GM12891 (cell line): Measurements from ENCODE around the gene GNAI1.

Source experiments
- DNase-seq: peaks from one replicate; pipeline ENCODE4 v3.0.0; 2011; ENCODE audit warnings: low spot score; ENCODE audit not compliant: insufficient read length
- FAIRE-seq: peaks from 2 replicates; lab custom pipeline; 2011; peaks lifted over from hg19 to GRCh38; lab: Jason Lieb, UNC
- PAX5 ChIP-seq: IDR thresholded peaks from 2 replicates; pipeline ENCODE4 v1.6.1; 2011; ENCODE audit warnings: low read length, moderate library complexity, mild to moderate bottlenecking; ENCODE audit not compliant: insufficient read depth, severe bottlenecking
- POLR2A ChIP-seq: IDR thresholded peaks from 2 replicates; pipeline ENCODE4 v1.6.1; 2011; ENCODE audit warnings: low read depth, low read length, control low read depth
- POLR2AphosphoS5 ChIP-seq: IDR thresholded peaks from 2 replicates; pipeline ENCODE4 v1.6.1; 2011; ENCODE audit warnings: low read depth, low read length, control low read depth
- POU2F2 ChIP-seq: IDR thresholded peaks from 2 replicates; pipeline ENCODE4 v1.6.1; 2011; ENCODE audit warnings: low read depth, mild to moderate bottlenecking, control low read depth, low read length, moderate library complexity
- SPI1 ChIP-seq: IDR thresholded peaks from 2 replicates; pipeline ENCODE4 v1.6.1; 2011; ENCODE audit warnings: low read depth, low read length, control low read depth
- TAF1 ChIP-seq: IDR thresholded peaks from 2 replicates; pipeline ENCODE4 v1.6.1; 2011; ENCODE audit warnings: low read depth, low read length, control low read depth

The GNAI1 gene

GRCh38 chr7:80253653-80254052, 119.0 kb downstream of the GNAI1 start:
- FAIRE-seq, result no peak
- DNase-seq, result no peak
- TF ChIP-seq SPI1 (no peak), POU2F2 (no peak), POLR2AphosphoS5 (no peak), POLR2A (no peak), TAF1 (no peak), PAX5 (no peak)

- DNase-seq (no peak), FAIRE-seq (no peak)
- no peak for TF ChIP-seq POU2F2
- TF ChIP-seq TAF1, result no peak
- no peak for TF ChIP-seq POLR2AphosphoS5
Observed at GRCh38 chr7:80255656-80256055, 121.0 kb downstream of the GNAI1 start.

GRCh38 chr7:80257756-80258155, 123.1 kb downstream of the GNAI1 start:
- DNase-seq (no peak), FAIRE-seq (no peak)
- TF ChIP-seq POU2F2 (no peak), POLR2AphosphoS5 (no peak), POLR2A (no peak), TAF1 (no peak), SPI1 (no peak), PAX5 (no peak)

- no peak for TF ChIP-seq POLR2AphosphoS5
- no peak for TF ChIP-seq POU2F2
- no peak for TF ChIP-seq SPI1
- TF ChIP-seq PAX5, result no peak
- TF ChIP-seq POLR2A, result no peak
- no peak for TF ChIP-seq TAF1
- FAIRE-seq (no peak), DNase-seq (no peak)
Observed at GRCh38 chr7:80260606-80261005, 126.0 kb downstream of the GNAI1 start.

- TF ChIP-seq SPI1, result no peak
- no peak for TF ChIP-seq POLR2A
- no peak for TF ChIP-seq TAF1
- no peak for TF ChIP-seq PAX5
- TF ChIP-seq POLR2AphosphoS5, result no peak
- no peak for TF ChIP-seq POU2F2
- no peak for FAIRE-seq
- DNase-seq, result no peak
Observed at GRCh38 chr7:80263333-80263732, 128.7 kb downstream of the GNAI1 start.

- TF ChIP-seq PAX5, result no peak
- no peak for TF ChIP-seq TAF1
- no peak for TF ChIP-seq POLR2A
- TF ChIP-seq SPI1, result no peak
- TF ChIP-seq POU2F2, result no peak
- TF ChIP-seq POLR2AphosphoS5, result no peak
- FAIRE-seq, result no peak
- DNase-seq, result no peak
Observed at GRCh38 chr7:80263821-80264220, 129.2 kb downstream of the GNAI1 start.

- TF ChIP-seq POLR2AphosphoS5, result no peak
- TF ChIP-seq TAF1, result no peak
- TF ChIP-seq POU2F2, result no peak
- TF ChIP-seq POLR2A, result no peak
- TF ChIP-seq SPI1, result no peak
- no peak for TF ChIP-seq PAX5
- FAIRE-seq (no peak), DNase-seq (no peak)
Observed at GRCh38 chr7:80264769-80265495, 130.3 kb downstream of the GNAI1 start.

- DNase-seq, result no peak
- no peak for FAIRE-seq
- TF ChIP-seq SPI1, result no peak
- no peak for TF ChIP-seq POLR2A
- TF ChIP-seq TAF1, result no peak
- no peak for TF ChIP-seq PAX5
- TF ChIP-seq POU2F2, result no peak
- TF ChIP-seq POLR2AphosphoS5, result no peak
Observed at GRCh38 chr7:80272560-80273239, 138.1 kb downstream of the GNAI1 start.

GRCh38 chr7:80273327-80273726, 138.7 kb downstream of the GNAI1 start:
- FAIRE-seq (no peak), DNase-seq (no peak)
- TF ChIP-seq POLR2A (no peak), PAX5 (no peak), POU2F2 (no peak), POLR2AphosphoS5 (no peak)

GRCh38 chr7:80275192-80275605, 140.6 kb downstream of the GNAI1 start:
- TF ChIP-seq PAX5 (no peak), TAF1 (no peak), POLR2A (no peak)
- FAIRE-seq (no peak), DNase-seq (no peak)
